Cerebellar cortex (tissue), 1 donor: ENCODE results near the gene FAM83E.

Experiments
- DNase-seq: peaks from one replicate; pipeline ENCODE4 v3.0.0-alpha.2; 2015; ENCODE audit warnings: low spot score

The FAM83E gene

DNA sequence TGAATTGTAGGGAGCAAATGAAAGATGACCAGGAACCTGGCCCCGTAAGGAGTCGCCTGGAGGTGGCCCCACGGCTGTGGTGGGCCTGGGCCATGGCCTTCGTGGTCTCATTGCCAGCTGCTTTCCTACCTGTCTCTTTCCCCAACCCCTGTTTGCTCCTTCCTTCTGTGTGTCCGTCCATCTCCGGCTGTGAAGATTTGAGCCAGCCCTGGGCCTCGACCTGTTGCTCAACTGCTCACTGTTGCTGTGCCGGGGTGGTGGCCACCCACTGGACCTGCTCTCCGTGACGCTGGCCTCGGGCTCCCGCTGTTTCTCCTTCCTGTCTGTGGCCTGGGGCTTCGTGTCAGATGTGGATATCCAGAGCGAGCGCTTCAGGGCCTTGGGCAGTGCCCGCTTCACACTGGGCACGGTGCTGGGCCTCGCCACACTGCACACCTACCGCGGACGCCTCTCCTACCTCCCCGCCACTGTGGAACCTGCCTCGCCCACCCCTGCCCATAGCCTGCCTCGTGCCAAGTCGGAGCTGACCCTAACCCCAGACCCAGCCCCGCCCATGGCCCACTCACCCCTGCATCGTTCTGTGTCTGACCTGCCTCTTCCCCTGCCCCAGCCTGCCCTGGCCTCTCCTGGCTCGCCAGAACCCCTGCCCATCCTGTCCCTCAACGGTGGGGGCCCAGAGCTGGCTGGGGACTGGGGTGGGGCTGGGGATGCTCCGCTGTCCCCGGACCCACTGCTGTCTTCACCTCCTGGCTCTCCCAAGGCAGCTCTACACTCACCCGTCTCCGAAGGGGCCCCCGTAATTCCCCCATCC, 13.8 kb upstream of the FAM83E start:
- DNase-seq, result no peak

DNA sequence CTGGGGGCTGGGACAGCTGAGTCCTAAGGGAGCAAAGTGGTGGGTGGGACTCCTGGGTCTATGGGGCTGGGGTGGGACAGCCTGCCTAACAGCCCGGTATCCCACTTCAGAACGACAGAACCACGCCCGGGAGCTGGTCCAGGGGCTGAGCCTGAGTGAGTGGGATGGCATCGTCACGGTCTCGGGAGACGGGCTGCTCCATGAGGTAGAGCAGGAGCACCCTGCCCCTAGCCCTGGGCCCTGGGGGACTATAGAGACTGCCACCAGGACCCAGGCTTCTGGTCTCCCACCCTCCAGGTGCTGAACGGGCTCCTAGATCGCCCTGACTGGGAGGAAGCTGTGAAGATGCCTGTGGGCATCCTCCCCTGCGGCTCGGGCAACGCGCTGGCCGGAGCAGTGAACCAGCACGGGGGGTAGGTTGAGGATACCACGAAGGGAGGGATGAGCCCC, 13.0 kb upstream of the FAM83E start:
- no peak for DNase-seq

GRCh38 chr19:48627201-48627864, 12.5 kb upstream of the FAM83E start:
- no peak for DNase-seq

DNA sequence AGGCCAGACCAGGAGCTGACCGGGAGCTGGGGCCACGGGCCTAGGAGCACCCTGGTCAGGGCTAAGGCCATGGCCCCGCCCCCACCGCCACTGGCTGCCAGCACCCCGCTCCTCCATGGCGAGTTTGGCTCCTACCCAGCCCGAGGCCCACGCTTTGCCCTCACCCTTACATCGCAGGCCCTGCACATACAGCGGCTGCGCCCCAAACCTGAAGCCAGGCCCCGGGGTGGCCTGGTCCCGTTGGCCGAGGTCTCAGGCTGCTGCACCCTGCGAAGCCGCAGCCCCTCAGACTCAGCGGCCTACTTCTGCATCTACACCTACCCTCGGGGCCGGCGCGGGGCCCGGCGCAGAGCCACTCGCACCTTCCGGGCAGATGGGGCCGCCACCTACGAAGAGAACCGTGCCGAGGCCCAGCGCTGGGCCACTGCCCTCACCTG, 11.0 kb upstream of the FAM83E start:
- no peak for DNase-seq

GRCh38 chr19:48624791-48625723, 10.2 kb upstream of the FAM83E start:
- DNase-seq, result no peak

GRCh38 chr19:48624067-48624594, 9.3 kb upstream of the FAM83E start:
- peak; percentile 98 for DNase-seq

GRCh38 chr19:48623556-48624066, 8.7 kb upstream of the FAM83E start:
- no peak for DNase-seq

DNA sequence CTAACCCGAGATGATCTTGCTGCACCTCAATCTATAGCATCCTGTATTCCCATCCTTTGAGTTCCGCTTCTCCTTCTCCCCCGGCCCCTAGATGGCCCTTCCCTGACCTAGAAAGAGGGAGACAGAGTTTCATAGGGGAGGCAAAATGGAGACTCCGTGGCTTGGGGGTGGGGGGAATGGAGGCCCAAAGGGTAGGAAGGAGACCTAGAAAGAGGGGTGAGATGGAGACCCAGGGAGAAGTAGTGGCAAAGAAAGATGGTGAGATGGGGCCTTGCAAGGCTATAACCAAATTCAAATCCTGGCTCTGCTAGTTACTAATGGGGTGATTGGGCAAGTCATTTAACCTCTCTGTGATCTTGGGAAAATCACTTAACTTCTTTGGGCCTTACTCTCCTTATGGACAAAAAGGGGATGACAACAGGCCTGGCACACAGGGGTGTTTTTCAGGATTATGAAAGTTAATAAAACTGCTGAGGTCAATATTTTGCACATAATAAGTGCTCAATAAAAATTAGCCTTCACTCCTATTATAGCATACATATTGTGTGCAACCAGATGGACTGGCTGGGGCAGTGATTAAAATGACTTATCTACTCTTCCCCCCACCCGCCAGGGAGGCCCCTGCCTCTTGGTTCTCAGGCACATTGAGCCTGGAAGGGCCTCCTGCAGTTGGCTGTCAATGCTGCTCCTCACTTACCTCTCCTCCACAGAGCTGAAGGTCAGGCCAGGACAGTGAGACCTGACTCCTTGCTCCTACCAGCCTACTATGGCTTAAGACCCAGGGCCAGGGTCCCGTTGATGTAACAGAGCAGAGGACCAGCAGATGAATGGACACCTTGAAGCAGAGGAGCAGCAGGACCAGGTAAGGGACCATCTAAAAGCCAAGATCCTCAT, 5.1 kb upstream of the FAM83E start:
- no peak for DNase-seq

DNA sequence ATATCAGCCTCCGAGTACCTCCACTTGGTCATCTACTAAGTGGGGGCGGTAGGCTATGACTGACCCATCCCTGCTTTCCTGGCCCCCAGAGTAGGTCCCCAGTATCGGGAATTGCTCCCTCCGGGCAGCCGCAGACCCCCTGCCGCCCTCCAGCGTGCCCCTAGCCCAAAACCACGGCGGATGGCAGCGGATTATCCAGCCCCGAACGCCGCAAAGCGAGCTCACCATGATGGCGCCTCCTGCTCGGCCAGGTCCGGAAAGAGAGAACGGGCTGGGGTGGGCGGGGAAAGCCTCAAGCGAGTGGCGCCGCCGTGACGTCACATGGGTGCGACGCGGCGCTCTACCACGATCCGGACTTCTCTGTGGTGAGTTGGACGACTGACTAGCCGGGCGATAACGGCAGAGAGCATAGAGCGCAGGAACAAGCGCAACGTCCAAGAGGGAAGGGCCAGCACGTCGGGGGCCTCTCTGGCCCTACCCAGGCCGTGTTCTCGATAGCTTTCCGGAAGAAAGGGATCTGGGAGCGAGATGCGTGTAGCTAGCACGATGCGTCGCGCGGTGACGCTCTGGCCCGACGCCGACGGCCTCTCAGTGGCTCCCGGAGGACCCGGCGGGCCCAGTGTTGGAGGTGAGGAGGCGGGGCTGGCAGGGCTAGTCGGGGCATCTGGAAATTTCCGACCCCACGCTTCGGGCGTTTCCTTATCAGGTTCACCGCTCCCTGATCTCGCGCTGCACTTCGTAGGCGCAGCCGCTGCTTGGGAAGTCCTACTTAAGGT, 4.2 kb upstream of the FAM83E start, which contains the start of the genes RPL18 and SPHK2:
Gene RPL18 (minus strand): TSS at position 263 of the 776 bp plus-strand sequence. CDS start 35 bp downstream, at position 228.
Gene SPHK2 (plus strand): TSS at position 591 of the 776 bp plus-strand sequence. CDS start 1,009 bp downstream, outside the sequence.
- peak; percentile 100 for DNase-seq

GRCh38 chr19:48618278-48618915, 3.5 kb upstream of the FAM83E start:
- DNase-seq, result no peak

GRCh38 chr19:48617146-48617937, 2.5 kb upstream of the FAM83E start:
- no peak for DNase-seq

GRCh38 chr19:48616491-48617056, 1.7 kb upstream of the FAM83E start:
- no peak for DNase-seq

- no peak for DNase-seq
Measured at GRCh38 chr19:48616041-48616436, 1.2 kb upstream of the FAM83E start.

GRCh38 chr19:48615231-48616040, 560 bp upstream of the FAM83E start:
- DNase-seq, result no peak

DNA sequence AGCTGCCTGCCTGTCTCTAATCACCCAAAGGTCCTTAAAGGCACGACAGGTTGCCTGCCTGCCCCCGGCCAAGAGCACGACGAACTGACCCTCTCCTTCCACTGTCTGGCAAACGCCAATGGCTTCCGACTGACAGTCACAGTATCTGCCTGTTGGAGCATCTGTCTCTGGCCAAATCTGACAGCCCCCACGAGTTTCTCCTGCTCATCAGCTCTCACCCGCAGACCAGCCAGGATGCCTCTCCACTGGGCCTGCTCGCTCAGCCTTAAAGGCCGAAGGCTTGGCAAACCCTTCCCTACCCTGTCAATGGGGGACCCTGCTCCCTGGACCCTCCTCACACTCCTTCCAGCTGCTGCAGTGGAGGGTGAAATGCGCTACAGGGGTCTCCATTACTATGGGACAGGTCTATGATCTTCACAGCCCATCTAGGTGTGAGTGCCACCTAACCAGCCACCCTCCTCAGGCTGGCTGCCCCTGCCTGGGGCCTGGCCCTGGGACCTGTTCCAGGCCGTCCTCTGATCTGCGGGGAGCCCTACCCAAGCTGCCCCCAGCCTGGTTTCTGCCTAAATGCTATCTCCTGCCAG, 932 bp downstream of the FAM83E start:
- DNase-seq, result no peak

DNA sequence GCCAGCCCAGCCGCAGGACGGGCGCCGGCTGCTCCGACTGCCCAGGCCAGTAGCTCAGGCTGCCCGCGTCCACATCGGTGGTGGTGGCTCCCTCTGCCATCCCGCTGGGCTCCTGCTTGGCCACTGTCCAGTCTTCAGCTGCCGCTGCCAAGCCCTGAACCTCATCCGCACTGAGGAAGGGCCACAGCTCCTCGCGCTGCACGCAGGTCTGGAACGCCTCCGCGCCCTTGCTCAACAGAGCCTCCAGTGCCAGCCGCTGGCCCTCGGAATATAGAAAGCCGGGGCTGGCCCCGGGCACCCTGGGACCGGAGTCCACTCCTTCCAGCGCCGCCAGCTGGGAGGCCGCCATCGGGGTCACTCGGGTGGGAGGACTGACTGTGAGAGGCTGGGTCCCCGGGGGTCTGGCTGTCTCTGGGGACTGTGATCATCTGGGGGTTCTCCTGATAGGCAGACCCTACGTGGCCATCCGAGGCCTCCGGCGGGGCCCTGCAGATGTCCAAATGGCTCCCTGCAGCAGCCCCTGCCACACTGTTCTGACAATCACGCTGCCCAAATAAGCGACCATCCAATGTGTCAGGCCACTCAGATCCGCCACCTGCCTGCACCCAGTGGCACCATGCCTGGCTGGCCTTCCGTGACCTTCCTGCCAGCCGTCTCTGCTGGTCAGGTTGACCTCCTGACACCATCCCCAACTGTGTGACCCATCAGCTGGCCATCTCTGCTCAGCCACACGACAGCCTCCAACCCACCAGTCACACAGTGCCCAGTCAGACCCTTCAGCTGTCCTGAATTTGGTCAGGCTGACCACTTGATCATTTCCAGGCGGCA, 1.6 kb downstream of the FAM83E start:
- DNase-seq, result no peak
